ENCODE results near the gene MGAT3. TPM values are rescaled to one million over a fixed set of nuclear protein-coding genes. Genes with fewer than 3 reads are reported as not detected.

Gene MGAT3
- total and polyA plus RNA-seq, 2 of the 13 experiments (the other 11 are each of a cell fraction or from before 2014, with no cell fraction given): 0.11 to 0.15 TPM

DNA sequence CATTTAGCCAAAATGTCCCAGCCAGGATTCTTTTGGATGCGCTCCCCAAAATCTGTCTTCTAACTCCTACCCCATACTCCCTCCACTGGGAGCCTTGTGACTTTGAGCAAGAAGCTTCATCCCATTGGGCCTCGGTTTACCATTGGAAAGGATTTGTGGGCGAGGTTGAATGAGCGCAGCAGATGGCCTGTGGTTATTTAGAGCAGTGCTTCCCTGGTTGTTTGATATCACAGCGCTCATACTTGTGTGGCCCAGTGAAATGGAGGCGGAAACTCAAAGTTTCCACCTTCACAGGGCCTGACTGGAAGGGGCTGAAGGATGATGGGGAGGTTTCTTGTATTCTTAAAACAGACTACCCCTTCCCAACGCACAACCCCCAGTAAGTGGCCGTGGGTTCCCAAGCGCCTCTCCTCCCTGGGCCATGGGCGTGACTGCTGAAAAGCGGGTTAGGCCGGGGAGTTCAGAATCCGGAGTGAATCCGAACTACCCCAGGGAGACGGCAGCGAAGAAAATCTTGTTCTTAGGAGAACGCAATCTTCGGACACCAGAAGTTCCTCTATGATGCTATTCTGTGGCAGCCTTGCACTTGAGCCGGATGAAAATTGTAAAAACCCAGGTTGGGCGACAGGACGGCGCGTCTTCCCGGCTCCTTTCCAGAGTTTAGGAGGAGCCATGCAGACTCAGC is 62.3 kb downstream of the MGAT3 start (continued):
- TF ChIP-seq ZBTB42 (CRISPR knock-in tag; IDR thresholded peaks at IDR 0.05) (no peak), KDM2A (CRISPR knock-in tag; IDR thresholded peaks at IDR 0.05; ENCODE audit: borderline replicate concordance, low read depth) (peak; percentile 52; the same call in 1 of the 2 replicates), CENPBD1 (CRISPR knock-in tag; IDR thresholded peaks at IDR 0.05; ENCODE audit: borderline replicate concordance, low read depth) (no peak), AFF4 (CRISPR knock-in tag; IDR thresholded peaks at IDR 0.05) (no peak), PHF5A (CRISPR knock-in tag; IDR thresholded peaks at IDR 0.05; ENCODE audit: low read depth, unreplicated experiment) (no peak), ZNF296 (CRISPR knock-in tag; conservative IDR thresholded peaks at IDR 0.05) (no peak), ZNF891 (CRISPR knock-in tag; IDR thresholded peaks at IDR 0.05) (0 out of 2 replicates have a peak, but pooled peaks have one; percentile 1), ZNF335 (CRISPR knock-in tag; IDR thresholded peaks at IDR 0.05) (no peak), CREB3 (CRISPR knock-in tag; IDR thresholded peaks at IDR 0.05) (no peak), ZNF382 (CRISPR knock-in tag; IDR thresholded peaks at IDR 0.05; ENCODE audit: borderline replicate concordance) (no peak), ATAD3A (CRISPR knock-in tag; IDR thresholded peaks at IDR 0.05) (no peak), MZF1 (CRISPR knock-in tag; IDR thresholded peaks at IDR 0.05; ENCODE audit: borderline replicate concordance) (no peak), PITX1 (CRISPR knock-in tag; IDR thresholded peaks at IDR 0.05) (0 out of 2 replicates have a peak, but pooled peaks have one; percentile 5), FLYWCH1 (CRISPR knock-in tag; IDR thresholded peaks at IDR 0.05) (no peak), NFE2L1 (CRISPR knock-in tag; IDR thresholded peaks at IDR 0.05; ENCODE audit: borderline replicate concordance) (no peak), BHLHE40 (IDR thresholded peaks at IDR 0.05; ENCODE audit: low read length) (no peak), ZNF674 (CRISPR knock-in tag; IDR thresholded peaks at IDR 0.05; ENCODE audit: low read depth) (no peak), NCOA2 (CRISPR knock-in tag; IDR thresholded peaks at IDR 0.05) (no peak), ERF (CRISPR knock-in tag; IDR thresholded peaks at IDR 0.05) (no peak), DR1 (CRISPR knock-in tag; IDR thresholded peaks at IDR 0.05) (no peak), ATF7-NPFF (CRISPR knock-in tag; IDR thresholded peaks at IDR 0.05; ENCODE audit: low read depth) (no peak)
- TF ChIP-seq, protein P1, sequence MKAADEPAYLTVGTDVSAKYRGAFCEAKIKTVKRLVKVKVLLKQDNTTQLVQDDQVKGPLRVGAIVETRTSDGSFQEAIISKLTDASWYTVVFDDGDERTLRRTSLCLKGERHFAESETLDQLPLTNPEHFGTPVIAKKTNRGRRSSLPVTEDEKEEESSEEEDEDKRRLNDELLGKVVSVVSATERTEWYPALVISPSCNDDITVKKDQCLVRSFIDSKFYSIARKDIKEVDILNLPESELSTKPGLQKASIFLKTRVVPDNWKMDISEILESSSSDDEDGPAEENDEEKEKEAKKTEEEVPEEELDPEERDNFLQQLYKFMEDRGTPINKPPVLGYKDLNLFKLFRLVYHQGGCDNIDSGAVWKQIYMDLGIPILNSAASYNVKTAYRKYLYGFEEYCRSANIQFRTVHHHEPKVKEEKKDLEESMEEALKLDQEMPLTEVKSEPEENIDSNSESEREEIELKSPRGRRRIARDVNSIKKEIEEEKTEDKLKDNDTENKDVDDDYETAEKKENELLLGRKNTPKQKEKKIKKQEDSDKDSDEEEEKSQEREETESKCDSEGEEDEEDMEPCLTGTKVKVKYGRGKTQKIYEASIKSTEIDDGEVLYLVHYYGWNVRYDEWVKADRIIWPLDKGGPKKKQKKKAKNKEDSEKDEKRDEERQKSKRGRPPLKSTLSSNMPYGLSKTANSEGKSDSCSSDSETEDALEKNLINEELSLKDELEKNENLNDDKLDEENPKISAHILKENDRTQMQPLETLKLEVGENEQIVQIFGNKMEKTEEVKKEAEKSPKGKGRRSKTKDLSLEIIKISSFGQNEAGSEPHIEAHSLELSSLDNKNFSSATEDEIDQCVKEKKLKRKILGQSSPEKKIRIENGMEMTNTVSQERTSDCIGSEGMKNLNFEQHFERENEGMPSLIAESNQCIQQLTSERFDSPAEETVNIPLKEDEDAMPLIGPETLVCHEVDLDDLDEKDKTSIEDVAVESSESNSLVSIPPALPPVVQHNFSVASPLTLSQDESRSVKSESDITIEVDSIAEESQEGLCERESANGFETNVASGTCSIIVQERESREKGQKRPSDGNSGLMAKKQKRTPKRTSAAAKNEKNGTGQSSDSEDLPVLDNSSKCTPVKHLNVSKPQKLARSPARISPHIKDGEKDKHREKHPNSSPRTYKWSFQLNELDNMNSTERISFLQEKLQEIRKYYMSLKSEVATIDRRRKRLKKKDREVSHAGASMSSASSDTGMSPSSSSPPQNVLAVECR (CRISPR knock-in tag; IDR thresholded peaks at IDR 0.05; ENCODE audit: borderline replicate concordance): no peak
